Activated CD4-positive, CD25-positive, alpha-beta regulatory T cell treated with anti-CD3 and anti-CD28 coated beads, Interleukin-2, amount 50 U/mL, for 24 hours (primary cell): ENCODE data around the gene BARX1.
"Not testable (repeated sequence)": the region's sequence is repeated elsewhere in the genome, so short reads cannot be mapped to it uniquely, and the experiment has no call there.

Source experiments
- ATAC-seq, 2 donors: fragments of 150-1000 bp; cut with Tn5 transposase; one replicate each; pipeline ENCODE4 v1.10.0; 2021; ENCODE audit warnings: mild to moderate bottlenecking in 1 of 2, moderate library complexity in 1 of 2

The BARX1 gene

DNA sequence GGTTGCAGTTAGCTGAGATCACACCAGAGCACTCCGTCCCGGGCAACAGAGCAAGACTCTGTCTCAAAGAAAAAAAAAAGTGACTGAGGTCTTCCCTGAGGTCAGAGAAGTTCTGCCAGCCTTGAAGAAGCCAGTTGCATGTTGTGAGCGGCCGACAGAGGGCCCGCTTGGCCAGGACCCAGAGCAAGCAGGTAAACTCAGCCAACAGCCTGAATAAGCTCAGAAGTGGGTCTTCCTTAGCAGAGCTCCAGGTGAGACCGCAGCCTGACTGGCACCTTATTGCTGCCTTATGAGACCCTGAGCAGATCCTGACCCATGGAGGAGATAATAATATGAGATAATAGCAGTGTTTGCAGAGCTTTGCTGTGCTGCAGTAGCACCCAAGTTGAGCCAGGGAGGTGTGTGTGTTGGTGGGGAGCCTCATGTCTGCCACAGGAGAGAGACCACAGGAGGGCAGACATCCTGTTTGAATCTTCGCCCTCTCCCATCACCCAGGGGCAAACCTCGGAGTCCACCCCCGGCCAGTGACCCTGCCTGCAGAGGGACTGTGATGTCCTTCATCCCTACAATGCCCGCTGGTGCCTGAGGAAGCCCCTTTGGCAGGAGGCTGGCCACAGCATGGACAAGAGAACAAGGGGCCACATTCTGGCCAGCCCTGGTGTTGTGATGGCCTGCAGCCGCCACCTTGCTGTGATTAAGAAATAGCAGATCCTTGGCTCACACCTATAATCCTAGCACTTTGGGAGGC is 10.8 kb upstream of the BARX1 start:
- ATAC-seq = no peak

GRCh38 chr9:93964685-93965084 is 9.5 kb upstream of the BARX1 start:
- ATAC-seq = no peak

DNA sequence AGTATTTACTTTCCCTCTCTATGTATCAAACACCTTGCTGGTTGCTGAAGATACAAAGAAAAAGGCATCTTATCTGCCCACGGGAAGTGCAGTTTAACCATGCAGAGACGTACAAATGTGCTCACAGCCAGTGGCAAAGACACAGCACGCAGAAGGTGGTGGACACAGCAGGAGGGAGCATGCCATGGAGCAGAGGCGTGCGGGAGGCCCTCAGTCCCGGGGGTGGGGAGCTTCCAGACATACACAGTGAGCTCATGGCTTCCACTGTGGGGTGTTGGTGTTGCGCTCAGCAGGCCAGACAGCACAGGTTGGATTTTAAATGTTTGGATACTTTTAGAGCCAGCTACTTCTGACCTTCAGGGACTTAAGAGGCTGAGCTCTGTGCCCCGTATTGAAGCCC is 8.8 kb upstream of the BARX1 start:
- no peak for ATAC-seq

GRCh38 chr9:93963489-93963888 is 8.3 kb upstream of the BARX1 start:
- not testable (repeated sequence) for ATAC-seq

DNA sequence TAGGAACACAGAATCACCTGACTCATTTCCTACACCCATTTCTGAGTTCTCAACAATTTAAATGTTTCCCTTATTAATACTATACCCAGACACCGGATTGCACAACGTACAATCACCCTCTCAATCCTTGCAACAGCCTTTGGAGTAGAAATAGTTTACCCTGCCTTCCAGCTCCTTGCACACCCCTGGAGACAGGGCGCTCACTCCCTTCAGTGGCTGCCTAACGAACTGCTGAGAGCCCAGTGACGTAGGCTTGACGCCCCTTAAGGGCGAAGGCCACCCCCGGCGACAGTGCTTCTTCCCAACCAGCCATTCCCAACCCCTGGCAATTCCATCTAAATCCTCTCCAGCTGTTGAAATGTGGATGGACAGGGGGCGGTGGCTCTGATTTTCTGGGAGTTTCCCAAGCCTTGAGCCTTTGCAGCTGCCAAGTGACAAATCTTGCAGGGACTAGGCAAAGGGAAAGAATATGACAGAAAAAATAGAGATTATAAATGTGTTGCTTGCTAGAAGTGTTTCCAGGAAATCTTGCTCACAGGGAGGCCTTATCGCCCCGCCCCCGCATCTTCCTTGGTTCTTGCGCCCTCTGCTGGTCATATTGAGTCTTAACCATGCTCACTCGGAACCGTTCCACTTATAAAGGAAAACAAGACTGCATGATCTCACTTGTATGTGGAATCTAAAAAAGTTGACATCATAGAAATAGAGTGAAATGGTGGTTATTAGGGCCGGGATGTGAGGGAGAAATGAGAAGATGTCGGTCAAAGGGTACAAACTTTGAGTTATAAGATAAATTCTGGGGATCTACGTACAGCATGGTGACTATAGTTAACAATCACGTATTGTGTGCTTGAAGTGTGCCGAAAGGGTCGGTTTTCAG is 7.6 kb upstream of the BARX1 start:
- ATAC-seq = peak; percentile 69 to 71

DNA sequence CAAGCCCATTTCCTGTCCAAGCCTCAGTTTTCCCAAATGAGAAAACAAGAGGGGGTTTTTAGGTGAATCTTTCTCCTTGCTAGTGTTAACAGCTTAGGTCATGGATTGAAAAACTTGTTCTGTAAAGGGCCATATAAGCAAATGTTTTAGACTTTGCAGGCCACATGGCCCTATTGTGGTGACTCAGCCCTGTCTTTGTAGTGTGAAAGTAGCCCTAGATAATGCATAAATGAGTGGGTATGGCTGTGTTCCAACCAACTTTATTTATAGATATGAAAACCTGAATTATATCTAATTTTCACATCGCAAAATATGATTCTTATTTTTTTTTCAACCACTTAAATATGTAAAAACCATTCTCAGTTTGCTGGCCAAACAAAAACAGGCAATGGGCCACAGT is 6.9 kb upstream of the BARX1 start:
- ATAC-seq = peak in 1 of 2 donors; percentile 34

GRCh38 chr9:93960971-93961841 is 6.1 kb upstream of the BARX1 start:
- ATAC-seq = no peak

DNA sequence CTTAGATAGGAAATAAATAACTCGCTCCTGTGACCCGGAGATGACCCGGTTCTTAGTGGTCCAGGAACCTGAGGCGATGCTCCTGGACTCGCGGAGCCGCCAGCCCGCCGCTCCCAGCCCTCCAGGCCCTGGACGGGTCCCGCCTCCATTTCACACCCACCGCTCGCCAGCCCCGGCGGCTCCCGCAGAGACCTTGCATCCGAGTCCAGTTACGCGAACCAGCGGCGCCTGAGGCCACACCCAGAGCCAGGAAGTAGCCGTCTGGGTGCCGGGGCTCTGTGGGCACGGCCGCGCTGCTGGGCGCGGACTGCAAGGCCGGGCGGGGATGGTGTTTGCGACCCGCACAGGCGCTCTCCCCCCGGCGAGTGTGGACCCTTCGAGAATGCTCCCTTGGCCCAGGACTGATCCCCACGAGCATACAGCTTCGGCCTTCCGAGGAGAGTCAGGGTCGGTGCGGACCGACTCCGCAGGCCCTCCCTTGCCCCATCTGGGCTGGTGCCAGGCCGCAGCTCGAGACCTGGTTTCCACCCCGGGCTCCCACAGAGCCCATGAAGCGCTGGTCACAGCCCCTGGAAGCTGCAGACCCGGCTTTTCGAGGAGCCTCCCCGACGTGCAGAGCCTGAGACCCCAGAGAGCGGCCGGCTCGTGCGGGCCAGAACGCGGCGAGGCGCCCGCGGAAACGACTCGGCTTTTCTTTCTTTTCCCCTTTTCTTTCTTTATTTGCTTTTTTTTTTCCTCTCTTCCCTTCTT is 5.2 kb upstream of the BARX1 start:
- ATAC-seq = no peak

DNA sequence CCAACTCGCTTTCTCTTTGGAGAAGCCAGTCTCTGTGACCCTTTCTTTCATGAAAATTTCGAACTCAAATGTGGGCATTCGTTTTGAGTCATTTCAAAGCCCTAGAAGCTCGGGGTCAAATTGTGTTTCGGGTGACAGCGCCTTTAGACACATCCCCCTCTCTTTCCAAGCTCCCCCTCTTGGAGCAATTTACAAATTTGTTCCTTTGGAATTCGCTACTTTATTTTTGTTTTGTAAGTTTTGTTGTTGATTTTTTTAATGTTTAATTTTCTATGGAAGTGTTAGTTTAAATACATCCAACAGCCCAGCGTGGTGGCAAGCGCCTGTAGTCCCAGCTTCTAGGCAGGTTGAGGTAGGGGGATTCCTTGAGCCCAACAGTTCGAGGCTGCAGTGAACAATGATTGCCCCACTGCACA is 4.6 kb upstream of the BARX1 start:
- ATAC-seq = no peak

DNA sequence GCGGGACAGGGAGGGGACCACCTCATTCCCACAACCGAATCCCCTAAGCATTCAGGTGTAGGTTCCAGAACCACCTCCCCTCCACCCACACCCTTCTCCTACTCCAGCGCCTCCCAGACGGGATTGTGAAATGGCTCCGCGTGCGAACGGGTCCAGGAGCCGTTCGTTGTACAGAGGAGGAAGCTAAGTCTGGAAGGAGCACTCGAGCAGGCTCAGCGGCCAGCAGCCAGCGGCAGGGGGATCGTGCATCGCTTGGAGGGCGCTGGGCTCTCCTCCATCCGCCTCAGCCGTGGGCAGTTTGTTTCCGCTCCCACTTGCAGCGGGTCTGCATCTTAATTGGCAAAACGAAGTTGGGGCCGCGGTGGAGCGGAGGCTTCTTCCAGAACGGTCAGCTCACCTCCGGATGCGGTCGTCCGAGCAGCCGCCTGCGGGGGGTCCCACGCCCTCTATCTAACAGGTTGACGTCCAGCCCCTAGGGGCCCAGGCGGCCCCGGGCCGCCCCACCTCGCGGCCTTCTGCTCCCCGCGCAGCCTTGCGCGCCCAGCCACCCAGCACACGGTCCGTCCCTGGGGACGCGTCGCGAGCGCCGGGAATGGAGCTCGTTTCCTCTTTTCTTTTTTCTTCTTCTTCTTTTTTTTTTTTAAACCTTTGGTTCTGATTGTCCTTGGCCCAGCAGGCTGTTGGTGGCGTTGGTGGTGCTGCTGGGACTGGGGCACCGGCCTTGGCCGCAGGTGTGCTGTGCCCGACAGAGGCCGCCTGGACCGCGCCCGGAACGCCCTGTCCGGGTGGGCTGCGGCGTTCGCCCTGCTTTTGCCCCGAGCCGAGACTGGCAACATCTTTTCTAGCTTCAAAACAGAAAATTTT is 3.9 kb upstream of the BARX1 start:
- ATAC-seq = no peak

DNA sequence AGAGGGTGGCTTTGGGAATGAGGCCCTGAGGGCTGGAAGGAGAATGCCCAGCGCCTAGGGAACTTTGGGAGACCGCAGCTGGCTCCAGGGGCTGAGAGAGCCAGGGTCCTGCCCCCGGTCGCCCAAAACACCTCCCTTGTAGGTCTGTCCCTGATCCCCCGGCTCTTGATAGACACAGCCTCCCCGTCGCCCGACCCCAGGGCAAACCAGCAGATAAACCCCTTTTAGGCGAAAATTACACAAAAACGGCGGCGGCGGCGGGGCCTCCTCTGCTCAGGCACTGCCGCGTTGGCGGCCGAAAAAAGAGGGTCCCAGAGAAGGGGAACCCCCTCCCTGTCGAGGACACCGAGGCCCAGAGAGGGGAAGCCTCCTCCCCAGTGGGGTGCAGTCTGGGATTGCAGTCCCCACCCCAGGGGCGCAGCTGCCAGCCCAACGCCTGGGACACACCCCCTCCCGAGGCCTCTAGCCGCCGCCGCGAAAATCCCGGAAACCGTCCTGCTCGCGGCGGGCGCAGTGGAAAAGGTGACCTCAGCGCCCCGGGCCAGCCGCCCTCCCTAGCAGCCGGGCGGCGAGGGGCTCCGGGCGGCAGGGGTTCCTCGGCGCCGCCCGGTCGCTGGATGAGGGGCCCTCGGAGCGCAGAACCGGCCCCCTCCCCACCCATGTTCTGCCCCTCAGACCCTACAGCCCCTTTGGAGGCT is 3.1 kb upstream of the BARX1 start:
- ATAC-seq = no peak

DNA sequence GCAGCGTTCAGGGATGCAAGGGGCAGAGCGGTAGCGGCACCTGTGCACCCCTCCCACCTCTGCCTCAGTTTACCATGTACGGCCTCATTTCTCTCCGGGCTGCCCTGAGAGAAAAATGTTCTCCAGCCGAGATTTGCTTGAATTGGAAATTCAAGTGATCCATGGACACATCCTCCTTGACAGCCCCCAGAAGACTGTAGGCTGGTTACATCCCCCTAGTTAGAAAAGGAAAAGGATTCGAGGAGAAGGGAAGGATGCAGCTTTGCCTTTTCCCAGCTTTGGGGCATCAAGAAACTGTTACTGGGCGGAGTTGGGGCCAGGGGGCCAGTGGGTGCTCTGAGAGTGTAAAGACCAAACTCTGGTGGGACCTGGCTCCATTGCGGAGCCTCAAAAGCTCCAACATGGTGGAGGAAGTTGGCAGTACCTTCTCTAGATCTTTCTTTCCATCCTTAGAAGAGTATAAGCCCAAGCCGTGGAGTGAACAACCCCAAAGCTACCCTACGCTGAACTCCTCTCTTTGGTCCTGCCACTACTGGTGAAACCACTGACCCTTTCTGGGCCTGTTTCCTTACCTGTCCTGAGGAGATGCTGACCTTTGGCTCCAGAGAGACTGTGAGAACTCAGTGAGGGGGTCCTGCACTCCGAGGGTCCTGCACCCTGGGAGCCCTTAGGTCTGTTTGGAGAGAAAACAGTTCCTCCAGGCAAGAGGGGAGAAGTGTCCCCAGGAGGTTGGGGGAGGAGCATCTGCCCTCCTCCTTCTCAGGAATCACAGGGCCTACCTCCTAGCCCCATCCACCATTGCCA is 1.0 kb upstream of the BARX1 start:
- ATAC-seq = no peak

GRCh38 chr9:93954434-93955061 is 607 bp downstream of the BARX1 start:
- no peak for ATAC-seq

- ATAC-seq = no peak
Observed at GRCh38 chr9:93953496-93954433, 1.4 kb downstream of the BARX1 start.

- peak in 1 of 2 donors; percentile 12 for ATAC-seq
Observed at GRCh38 chr9:93952784-93953495, 2.2 kb downstream of the BARX1 start.

GRCh38 chr9:93952119-93952783 is 2.9 kb downstream of the BARX1 start:
- no peak for ATAC-seq

GRCh38 chr9:93951655-93952118 is 3.5 kb downstream of the BARX1 start:
- ATAC-seq = no peak
